ENCODE results near the gene HOXD9.

The HOXD9 gene

DNA sequence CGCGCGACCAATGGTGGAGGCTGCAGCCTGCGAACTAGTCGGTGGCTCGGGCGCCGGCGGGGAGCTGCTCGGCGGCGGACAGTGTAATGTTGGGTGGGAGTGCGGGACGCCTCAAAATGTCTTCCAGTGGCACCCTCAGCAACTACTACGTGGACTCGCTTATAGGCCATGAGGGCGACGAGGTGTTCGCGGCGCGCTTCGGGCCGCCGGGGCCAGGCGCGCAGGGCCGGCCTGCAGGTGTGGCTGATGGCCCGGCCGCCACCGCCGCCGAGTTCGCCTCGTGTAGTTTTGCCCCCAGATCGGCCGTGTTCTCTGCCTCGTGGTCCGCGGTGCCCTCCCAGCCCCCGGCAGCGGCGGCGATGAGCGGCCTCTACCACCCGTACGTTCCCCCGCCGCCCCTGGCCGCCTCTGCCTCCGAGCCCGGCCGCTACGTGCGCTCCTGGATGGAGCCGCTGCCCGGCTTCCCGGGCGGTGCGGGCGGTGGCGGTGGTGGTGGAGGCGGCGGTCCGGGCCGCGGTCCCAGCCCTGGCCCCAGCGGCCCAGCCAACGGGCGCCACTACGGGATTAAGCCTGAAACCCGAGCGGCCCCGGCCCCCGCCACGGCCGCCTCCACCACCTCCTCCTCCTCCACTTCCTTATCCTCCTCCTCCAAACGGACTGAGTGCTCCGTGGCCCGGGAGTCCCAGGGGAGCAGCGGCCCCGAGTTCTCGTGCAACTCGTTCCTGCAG is at the start of gene HOXD9:
Gene HOXD9, plus strand, starts transcription at position 37 of the 728 bp plus-strand sequence. Its CDS starts 50 bp downstream, at position 87.
- no peak for DNase-seq (ENCODE audit: low read depth in 2 of 2)

DNA sequence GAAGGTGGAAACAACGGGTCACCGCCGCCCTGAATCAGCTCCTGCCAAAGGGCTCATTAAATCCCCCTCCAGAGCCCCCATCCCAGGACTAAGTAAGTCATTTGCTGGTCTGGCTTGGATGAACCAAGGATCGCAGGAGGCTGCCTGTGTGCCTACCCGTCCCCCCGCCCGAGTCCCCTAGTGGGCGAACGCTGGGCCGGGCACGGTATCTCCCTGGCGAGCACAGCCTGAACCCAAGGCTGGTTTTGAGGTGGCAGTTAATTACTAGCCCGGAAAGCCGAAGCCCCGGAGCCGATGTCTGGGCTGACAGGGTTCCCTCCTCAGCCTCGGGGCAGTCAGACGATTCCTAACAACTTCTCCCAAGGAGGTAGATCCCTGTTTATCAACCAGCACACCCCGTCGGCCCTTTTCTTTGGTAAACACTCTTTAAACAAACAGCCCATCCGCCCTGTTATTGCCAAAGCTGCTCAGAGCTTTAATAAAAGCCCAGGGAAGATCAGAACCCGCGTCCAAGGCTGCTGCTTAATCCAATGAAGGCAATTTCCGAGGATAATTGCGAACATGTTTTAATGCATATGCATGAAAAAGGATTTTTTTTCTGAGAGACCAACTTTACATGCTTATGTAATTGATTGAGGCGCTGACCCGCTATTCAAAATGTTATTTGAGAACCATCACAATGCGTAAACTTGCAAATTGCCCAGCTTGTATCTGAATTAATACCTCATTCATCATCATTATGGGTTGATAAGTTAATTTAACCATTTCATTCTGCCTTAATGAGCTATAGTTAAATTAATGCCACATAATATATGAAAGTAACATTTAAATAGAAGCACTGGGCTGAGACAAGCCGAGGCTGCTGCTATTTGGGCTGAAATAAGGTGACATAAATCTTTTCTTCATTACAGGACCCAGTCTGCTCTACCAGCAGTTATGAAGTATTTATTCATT is 49.3 kb upstream of the HOXD9 start:
- no peak for DNase-seq (ENCODE audit: low read depth in 2 of 2)

DNA sequence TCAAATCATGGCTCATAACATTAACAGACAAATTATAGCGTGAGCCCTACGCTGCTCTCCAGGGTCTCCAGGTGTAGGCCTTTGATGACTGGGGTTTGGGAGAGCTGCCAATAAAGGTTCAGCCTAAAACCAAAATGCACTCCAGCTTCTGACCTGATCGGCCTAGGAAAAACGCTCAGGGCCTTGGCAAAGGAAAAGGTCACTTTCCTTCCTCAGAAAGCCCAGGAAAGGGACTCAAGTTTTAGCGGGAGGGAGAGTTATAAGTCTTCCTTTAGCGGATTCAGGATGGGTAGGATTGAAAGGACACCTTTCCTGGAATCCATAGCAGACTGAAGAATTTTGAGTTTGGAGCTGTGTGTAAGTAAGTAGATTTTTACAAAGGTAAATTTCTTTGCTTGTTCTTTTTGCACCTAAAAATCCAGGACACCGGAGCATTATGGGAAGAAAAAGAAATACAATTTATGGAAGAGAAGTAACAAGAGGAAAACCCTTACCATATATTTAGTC is 47.5 kb upstream of the HOXD9 start:
- no peak for DNase-seq (ENCODE audit: low read depth in 2 of 2)

DNA sequence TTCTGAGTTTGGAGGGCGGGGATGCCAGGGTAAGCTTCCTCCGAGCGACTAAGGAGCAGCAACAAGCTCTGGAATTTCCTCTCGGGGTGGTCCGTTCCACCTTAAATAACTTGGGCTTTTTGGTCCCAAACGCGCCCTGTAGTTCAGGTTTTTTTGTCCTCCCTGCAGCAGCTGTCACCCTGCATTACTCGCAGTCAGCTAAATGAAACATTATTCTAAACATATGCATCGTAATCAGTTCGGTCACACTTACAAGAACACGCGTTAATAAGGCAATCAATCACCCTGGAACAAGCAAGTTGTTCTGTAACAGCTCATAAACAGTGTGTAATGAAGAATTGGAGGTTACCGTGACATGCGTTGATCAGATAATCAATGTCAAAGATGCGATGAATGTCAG is 47.0 kb upstream of the HOXD9 start:
- DNase-seq (ENCODE audit: low read depth in 2 of 2), result no peak

DNA sequence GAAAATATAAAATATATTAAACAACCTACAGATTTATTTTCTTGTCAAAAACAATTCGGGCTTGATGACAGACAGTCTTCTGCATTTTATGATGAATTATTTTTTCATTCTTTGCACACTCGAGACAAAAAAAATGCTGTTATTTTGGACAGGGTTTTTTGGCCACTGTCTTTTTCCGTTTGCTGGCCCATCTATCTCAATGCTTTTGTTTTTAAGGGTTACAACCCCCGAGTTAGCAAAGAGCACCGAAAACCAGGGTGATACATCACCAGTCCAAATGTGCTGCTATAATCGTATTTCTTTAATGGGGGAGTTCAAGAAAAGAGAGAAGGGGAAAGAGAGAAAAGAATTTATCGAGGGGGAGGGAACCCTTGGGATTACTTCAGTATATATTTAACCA is 46.5 kb upstream of the HOXD9 start:
- DNase-seq (ENCODE audit: low read depth in 2 of 2), result no peak

DNA sequence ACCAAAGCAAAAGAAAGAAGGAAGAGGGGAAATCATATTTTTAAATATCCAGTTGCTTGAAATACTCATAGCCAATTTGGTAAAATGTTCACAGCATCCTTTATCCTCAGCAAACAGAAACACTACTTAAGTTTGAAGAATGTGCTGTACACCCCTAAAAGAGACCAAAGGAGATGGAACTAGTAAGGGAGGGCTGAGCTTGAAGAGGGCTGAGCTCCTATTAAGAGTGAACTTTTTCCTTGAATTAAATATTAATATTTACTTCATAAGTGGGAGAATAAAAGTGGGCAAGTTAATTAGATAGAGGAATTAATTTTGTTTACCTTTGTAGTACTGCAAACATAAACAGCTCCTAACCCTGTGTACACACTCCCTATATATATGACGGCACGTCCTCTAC is 45.7 kb upstream of the HOXD9 start:
- DNase-seq (ENCODE audit: low read depth in 2 of 2), result no peak

DNA sequence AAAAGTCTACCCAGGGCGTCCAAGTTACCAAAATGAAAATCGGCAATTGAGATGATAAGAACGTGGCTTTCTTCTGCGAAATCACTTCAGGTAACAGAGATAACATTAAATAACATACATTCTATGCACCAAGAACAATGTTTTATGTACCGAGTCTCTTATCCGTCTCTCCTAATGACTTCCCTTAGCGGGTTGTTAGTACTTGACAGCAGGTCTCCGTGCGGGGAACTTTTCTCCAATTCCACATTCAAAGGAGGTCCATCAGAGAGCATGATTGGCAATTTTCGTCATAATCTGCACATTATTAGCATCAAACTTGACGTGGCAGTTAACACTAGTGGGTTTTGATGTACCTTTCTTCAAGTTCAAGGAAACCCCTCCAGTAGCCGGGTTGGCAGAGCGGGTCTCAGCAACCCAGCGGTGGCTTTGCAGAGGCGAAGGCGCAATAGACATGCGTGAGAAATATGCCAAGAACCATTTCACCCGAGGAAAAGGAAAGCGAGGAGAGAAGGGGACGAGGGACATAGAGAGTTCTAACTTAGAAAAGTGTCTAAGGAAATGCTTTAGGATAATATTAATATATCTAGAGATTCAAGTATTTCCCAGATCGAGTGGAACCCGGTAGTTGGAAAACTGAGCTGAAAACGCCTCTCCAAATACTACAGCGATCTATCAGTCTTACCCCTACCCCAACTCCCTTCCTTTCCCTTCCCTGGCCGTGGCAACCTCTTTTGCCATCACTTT is 43.8 kb upstream of the HOXD9 start:
- no peak for DNase-seq (ENCODE audit: low read depth in 2 of 2)

DNA sequence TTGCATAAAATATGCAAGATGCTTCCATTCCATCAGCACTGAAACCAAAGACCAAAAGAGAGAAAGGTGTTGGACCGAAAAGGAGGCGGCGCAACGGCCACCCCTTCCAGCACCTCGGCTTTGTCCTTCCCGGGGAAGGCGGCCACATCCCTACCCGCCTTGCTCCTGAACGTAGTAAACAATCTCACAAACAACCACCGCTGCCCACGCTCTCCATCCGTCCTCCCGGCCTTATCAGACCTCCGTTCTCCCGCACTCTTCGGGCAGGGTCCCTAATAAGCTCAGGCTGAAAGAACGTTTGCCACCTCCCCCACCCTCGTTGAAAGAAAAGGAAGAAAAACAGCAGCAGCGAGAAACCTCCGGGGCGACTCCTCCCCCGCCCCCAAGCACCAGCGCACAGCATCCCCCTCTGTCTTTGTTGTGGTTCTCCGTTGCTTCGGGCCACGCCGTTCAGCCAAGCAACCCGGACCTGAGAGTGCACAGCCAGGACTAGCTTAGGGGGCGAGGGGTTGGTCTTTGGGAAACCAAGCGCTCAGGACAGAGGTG is 43.2 kb upstream of the HOXD9 start:
- DNase-seq (ENCODE audit: low read depth in 2 of 2), result no peak

DNA sequence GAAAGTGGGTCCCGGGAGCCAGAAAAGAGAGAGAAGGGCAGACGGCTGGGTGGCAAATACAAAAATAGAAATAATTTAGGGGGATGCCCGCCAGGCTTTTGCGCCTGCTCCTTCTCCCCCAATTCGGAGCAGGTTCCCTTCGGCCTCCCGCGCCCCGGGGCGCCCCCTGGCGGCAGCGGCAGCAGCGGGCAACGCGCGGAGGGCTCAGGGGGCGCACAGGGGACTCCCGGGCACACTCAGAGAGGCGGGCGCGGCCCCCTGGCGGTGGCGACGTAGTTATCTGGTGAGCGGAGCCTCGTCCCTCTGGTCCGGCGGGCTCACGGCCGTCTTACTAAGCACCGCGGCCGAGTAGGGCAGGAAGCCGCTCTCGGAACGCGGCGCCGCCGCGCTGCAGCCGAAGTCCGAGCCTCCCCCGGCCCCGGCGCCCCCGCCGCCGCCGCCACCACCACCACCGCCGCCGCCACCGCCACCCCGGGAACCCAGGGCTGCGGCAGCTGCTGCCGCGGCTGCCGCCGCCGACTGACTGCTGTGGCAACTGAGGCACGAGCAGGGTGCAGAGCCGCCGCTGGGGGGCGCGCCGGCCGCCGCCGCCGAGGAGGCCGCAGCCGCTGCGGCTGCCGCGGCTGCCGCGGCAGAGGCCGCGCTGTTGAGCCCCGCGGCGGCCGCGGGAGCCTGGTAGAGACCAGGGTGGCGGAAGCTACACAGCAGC is 42.5 kb upstream of the HOXD9 start:
- no peak for DNase-seq (ENCODE audit: low read depth in 2 of 2)

DNA sequence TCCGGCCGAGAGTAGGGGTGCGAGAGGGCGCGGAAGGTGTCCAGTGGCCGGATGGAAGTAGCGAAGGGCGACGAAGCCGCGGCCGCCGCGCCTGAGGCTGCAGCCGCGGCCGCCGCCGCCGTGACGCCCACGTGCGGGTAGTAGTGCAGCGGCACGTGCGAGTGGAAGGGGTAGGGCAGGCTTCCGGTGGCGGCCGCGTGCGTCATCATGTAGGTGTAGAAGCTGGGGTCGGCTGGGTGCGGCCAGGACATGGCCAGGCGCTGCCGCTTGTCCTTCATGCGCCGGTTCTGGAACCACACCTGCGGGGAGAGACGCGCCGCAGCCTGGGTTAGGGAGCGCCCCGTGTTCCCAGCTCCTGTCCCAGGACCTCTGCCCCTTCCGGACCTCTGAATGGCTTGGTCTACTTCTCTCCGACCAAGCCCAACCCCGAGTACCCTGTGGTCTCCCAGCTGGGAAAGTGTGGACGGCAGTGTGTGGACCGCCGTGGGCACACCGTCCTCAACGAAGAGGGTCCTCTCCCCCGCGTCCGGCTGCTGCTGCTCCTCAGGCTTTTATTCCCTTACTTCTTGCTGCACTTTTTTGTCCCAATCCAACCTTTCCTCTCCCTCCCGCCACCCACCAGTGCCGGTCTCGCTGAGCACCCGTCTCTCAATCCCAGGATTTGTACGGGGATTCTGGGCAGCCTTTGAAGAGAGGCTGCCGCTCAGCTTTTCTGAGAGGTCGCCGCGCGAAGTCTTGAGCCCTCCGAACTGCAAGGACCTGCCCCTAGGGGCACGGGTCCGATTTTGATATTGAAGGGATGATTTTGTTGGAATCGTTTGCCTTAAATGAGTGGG is 41.8 kb upstream of the HOXD9 start:
- DNase-seq (ENCODE audit: low read depth in 2 of 2), result no peak

DNA sequence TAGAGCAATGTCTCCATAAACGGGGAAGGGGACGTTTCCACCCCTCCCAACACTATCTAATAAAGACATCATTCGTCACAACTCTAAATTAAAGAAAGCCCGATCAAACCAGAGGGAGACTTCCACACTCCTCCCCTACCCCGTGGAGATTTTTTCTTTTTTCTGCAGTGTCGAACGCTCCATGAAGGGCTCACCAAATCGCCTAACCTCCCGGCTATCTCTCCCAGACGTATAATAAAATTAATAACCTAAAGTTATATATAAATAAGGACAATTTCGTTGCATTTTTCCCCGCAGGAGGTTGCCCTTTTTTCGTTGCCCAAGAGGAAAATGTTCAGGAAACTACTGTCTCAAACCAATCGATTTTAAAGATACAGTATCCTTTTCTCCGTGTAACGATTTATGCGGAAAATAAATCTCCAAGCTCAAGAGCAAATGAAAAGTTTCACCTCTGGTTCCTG is 41.1 kb upstream of the HOXD9 start:
- DNase-seq (ENCODE audit: low read depth in 2 of 2), result no peak

DNA sequence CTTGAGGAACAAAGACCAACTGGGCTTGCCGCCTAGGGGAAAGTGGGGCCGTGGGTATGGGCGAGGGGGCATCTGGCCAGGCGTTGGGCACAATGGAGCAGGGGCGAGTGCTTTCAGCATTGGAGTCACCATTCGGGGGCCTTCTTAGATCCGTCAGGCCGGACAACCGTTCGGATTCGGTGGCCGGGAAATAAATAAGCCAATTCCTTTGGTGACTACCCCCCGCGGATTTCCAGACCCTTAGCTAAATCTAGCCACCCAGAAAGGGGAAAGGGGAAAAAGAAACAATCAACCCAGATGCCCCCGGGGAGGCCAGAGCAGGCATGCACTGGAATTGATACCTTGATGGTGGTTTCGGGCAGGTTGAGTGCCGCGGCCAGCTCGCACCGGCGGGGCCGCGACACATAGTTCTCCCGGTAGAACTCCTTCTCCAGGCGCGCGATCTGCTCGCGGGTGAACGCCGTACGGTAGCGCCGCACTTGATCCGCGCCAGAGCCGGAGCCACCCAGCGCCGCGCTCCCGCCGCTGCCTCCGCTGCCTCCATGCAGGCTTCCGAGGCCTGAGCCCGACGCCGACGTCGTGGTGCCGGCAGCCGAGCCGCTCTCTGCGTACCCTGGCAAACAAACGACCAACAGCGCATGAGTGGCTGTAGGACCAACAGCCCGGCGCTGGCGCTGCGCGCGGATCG is 40.5 kb upstream of the HOXD9 start:
- DNase-seq (ENCODE audit: low read depth in 2 of 2), result no peak

DNA sequence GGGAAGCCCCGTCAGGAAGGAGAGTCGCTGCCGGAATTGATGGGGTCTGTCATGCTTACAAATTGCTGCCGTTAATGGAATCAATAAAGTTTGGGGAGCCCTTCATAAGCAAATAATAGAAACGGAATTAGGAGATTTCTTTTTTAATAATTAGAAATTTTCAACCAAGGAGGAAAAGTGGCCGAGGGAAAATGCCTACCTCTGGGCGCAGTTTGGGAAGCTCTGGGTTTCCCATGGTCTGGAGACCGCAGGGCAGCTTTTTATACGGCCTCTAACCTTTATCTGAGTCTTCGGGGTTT is 40.0 kb upstream of the HOXD9 start:
- no peak for DNase-seq (ENCODE audit: low read depth in 2 of 2)

DNA sequence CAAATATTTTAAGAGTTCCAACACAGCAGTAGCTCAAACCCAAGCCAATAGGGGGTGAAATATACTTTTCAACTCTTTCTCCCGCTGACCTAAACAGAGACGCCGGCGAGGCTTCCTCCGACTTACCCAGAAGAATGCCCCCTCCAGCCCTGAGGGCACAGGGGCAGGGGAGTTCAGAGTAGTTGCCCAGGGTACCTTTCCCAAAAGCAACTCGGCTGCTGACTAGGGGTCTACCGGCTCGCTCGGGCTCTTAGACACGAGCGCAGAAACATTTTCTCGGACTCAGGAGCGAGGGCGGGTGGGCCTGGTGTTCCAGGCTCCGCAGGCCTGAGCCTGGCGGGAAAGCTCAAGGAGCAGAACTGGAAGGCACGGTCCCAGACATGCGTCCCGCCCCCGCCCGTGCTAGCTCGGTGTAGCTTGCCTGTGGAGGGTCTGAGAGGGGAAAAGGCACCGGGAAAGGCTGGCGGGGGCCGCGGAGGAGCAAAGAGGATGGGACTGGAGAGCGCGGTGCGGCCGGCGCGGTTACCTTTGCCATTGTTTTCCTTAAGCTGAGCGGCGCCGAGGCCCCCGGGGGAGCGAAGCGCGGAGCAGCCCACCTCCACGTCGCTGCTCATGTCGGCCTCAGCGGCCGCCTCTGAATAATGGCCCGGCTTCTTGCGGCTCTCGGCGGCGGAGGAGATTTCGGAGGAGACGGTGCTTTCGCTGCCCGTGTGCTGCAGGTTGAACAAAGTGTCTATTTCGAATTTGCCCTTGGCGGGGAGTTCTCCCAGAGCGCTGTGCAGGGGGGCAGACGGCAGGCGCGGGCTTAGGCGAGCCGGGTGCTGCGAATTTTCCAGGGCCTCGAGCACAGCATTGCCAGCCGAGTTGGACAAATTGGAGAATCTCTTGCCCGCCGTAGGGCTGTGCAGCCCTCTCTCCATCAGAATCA is 39.4 kb upstream of the HOXD9 start:
- DNase-seq (ENCODE audit: low read depth in 2 of 2), result no peak

DNA sequence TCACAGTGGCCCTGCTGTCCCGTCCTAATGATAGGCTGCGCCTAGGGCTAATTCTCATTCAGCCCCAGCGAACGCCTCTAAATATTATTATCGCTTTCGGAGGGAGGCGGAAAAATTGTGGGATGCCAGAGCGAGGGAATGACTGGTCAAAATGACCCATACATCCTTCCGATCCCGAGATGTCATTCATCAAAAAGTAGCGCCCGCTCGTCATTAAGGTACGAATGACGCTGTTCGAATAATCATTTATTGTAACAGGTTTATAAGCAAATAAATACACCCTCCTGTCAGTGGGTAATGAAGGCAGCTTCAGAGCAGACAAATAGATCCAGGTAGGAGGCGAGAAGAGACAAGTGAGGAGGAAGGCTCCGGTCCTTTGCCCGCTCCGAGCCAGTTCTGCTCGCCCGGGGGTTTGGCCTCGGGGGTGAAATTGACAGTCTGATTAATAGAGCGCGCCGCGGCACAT is 38.7 kb upstream of the HOXD9 start, which contains the start of gene EVX2:
Gene EVX2, minus strand, starts transcription at position 167 of the 466 bp plus-strand sequence. CDS start 186 bp downstream, outside the sequence.
- no peak for DNase-seq (ENCODE audit: low read depth in 2 of 2)

DNA sequence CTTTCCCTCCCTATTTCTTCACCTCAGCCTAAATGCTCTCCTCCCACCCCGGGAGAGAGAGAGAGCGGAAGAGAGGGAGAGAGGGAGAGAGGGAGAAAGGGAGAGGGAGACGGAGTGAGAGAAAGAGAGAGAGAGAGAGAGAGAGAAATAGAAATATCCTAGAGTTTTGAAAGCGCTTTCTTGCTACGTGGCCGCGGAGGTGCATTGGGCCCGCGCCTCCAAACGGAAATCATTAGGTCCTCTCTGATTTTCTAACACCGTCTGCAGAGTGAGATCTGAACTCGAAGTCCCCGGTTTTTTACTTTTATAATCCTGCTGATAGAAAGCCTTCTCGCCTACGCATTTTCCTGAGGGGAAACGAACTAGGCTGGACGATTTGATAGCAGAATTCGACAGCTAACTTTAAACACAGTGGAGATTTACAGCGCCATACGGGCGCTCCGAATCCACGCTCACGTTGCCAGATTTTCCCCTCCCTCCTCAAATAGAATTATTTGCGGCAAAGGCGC is 37.9 kb upstream of the HOXD9 start:
- DNase-seq (ENCODE audit: low read depth in 2 of 2), result no peak

DNA sequence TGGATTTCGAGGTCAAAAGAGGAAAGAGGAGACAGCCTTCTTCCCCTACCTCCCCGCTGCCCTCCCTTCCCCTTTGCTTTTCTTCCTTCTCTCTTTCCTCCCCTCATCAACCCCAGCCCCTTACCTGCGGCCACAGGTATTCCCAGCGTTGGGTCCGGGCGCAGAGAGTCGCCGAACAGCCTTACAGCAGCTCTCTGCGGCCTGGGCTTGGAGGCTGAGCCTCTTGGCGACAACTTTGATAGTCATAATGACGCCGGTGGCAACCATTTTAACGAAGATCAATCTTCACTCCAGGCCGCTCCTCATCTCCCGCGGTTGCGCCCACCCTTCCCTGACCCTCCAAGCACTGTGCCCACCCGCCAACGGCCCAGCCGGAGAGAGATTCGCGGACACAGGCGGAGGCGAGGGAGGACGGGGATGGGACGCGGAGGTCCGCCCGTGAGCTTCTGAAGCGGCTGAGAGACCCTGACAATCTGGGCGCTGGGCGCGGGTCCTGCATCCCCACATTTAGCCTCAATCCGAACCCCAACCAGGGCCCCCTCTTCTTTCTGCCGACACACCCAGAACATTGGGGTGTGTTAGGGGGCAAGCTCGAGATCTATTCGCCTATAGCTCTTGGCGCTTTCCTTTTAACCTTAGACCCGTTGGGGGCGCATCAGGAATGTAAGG is 37.3 kb upstream of the HOXD9 start:
- no peak for DNase-seq (ENCODE audit: low read depth in 2 of 2)

Data from activated CD4-positive, alpha-beta T cell treated with anti-CD3 and anti-CD28 coated beads for 24 hours (primary cell).